Activated naive CD8-positive, alpha-beta T cell treated with anti-CD3 and anti-CD28 coated beads, Interleukin-2, amount 50 U/mL, for 16 hours (primary cell): ENCODE measurements around the gene PPP6R2.

Source experiments
- DNase-seq: peaks from one replicate; pipeline ENCODE4 v3.0.0-alpha.2; 2020; ENCODE audit warnings: low read depth, low spot score

PPP6R2 gene

DNA sequence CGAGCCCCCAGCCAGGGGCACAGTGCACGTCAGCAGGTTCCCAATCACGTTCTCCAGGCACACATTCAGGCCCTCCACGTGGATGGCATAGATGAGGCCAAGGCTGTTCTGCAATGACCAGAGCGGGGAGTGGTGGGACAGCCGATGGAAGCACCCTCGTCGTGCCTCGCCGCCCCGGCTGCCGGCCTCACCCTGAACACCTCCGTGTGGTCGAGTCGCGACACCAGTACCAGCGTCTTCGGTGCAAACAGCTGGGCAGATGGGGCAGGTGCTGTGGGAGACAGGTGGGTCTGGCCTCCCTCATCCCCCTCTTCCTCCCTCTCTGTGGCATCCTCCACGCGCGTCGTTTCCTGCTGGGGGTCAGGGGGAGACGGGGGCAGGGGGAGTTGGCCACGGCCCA, 124.2 kb downstream of the PPP6R2 start:
- no peak for DNase-seq

DNA sequence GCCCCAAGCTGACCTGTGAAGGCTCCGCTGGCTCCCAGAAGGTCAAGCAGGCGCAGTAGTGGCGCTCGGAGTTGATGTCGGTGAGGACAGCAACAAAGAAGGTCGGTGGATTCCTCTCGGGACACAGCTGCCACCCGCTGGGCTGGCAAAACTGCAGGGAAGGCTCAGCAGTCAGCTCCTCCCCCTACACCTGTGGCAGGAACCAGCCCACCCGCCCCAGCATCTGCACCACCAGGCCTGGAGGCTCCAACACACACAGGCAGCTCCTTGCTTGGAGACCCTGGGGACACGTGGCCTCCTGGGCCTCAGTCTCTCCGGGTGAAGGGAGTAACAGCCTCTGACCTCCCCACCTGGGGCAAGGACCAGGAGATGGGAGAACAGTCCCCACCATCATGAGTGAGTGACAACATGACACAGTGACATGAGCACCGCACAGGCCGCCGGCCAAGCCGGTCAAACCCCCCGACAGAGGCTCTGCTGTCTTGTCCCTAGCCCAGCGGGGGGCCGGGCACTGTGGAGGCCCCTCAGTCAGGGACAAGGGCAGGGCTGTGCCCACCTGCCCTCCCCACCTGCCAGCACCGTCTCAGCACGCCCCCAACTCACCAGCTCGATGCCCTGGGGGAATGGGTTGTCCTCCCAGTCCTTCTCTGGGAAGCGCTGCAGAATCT, 124.8 kb downstream of the PPP6R2 start:
- no peak for DNase-seq

DNA sequence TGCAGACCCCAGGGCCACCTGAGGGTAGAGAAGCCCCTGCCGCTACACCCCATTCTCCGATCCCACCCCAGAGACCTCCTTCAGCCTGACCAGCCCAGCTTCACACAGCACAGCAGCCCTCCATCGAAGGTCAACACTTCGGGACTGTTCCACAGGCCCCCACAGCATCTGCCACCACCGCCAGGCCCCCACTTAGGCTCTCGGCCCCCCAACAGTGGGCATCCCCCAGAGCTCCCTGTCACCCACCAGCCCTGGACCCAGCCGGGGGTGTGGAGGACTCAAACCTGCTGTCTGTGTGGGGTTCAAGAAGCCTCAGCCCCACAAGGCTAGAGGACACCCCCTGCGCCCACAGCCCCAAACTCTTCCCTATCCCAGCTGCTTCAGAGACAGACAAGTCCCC, 125.5 kb downstream of the PPP6R2 start:
- DNase-seq: no peak

DNA sequence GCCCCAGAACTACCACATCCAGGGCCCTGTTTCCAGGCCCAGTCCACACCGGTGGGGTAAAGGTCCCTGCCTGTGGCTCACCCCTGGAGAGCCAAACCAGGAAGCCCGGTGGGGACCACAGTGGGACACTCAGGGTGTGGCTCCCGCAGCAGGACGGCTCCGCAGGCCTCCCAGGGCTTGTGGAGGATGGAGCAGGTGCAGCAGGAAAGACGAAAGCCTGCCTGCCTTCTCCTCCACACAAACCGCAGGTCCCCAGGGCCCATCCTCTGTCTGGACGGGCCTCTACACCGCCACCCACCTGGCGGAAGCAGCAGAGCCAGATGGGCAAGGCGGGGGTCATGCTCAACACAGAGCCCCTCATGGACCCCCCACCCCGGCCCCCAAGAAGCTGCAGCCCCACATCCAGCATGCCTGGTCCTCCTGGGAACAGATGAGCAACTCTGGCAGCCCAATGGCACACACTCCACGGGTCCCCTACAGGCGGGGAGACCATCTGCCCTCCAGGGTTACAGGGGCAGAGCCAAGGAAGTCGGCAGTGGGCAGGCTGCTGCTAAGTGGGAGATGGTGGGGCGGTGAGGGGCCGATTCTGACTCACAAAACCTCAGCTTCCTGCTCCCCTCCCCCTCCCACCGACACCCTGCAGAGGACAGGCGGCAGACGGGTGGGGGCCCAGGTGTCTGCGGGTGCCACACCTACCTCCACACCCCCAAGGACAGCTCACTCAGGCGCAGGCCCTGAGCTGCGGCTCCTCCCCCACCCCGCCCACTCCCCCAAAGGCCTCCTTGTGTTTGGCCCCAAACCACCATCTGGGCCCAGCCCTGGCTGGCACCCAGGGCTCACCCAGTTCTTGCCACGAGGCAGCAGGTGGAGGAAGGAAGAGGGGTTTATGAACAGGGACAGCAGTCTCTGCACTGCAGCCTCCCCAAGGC, 126.5 kb downstream of the PPP6R2 start:
- DNase-seq: peak; percentile 91

DNA sequence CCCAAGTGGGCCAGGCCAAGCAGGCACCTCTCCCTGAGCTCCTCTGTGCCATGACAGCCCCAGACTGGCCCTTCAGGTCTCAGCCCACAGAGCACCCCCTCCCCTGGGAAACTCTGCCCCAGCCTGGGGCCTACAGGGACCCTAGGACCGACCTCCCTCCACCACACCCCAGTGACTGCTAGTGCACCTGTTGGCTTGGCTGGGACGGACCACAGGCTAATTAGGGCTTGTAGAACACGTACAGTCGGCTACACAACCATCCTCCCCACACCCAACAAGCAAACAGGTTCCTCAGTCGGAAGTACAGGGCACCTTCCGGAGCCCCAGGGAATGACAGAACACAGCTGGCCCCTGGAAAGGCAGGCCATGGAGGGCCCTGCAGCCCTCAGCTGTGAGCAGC, 127.4 kb downstream of the PPP6R2 start:
- DNase-seq: no peak

DNA sequence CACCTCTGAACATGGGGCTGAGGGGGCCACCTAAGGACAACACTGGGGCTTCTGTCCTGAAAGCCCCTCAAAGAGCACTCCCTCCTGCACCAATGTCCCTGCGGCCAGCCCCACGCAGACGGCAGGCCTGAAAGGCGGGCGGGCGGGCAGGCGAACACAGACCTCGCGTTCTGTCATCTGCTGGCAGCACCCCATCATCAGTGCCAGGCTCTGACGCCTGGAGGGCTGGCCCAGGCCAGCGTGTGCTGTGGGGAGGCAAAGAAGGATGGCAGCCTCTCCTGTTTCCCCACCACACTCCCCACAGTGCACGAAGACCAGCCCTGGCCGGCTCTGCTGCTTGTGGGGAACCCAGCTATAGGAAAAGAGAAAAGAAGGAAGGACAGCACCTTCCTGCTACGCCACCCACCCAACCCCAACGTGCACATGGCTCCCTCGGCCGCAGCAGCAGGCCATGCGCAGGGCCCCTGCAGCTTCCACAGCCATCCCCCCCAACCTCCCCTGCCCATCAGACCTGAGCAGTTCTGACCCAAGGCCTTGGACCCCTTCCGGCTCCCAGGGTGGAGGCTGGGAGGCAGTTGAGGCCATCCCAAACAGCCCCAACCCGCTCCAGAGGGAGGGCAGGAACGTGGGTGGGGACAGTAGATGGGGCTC, 128.2 kb downstream of the PPP6R2 start:
- no peak for DNase-seq

DNA sequence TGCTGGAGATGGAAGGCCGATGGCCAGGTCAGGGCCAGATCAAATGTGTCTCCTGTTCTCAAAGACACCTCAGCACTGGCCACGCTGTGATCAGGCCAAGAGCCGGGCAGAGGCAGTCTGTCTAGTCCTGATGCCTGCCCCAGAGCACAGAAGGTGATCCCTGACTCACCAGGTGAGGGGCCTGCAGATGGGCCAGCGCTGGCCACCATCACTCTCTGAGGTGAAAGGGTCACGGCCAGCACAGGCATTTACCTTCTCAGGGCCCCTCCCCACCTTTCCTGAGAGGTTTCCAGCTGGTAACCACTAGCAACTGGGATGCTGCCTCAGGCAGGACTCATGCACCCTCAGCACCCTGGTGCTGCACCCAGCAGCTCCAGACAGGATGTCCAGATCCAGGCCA, 128.8 kb downstream of the PPP6R2 start:
- no peak for DNase-seq

DNA sequence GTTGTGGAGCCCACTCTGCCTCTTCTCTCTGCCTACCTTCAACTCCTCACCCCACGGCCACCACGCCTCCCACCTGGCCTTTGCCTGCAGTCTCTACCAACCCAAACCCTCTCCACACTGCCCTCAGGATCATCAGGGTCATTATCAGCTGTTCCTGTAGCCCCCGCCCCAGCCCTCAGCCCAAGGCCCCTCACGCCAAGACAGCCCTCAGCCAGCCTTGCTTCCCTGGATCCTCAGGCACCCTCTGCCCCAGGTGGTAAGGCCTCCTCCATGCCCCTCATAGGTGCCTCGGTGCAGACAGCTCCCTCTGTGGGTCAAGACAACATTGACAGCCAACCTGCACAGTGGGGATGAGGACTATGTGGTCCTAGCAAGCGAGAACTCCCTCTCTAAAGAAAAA, 130.0 kb downstream of the PPP6R2 start:
- no peak for DNase-seq

DNA sequence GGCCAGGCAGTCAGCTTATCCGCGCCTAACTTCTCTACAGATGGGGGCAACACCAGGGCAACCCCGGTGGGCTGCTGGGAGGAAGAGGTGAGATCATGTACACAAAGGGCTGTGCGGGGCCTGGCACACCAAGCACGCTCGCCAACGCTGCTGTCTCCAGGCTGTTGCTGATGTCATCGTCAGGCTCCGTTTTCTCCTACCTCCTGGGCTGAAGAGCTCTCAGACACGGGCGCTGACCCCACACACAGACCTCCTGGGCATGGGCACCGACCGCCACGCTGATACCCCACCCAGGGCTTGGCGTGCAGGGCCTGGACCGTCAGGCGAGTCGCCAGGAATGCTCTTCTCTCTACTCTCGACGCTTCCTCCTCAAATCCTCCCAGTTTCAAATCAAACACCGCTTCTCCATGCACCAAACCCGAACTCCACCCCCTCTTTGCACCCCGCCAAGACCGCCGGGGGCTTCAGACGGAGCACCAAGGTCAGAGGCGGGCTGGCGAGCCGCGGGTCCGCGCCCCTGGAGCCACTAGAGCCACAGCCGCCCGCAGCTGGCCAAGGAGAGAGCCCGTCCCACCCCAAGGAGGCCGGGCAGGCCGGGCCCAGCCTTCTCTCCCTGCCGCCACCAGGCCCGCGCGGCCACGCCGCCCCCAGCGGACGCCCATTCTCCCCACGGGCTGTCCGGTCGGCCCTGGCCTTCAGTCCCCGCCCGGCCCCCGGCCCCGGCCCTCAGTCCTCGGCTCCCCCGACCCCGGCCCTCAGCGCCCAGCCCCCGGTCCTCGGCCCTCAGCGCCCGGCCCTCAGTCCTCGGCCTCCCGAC, 130.9 kb downstream of the PPP6R2 start:
- no peak for DNase-seq

DNA sequence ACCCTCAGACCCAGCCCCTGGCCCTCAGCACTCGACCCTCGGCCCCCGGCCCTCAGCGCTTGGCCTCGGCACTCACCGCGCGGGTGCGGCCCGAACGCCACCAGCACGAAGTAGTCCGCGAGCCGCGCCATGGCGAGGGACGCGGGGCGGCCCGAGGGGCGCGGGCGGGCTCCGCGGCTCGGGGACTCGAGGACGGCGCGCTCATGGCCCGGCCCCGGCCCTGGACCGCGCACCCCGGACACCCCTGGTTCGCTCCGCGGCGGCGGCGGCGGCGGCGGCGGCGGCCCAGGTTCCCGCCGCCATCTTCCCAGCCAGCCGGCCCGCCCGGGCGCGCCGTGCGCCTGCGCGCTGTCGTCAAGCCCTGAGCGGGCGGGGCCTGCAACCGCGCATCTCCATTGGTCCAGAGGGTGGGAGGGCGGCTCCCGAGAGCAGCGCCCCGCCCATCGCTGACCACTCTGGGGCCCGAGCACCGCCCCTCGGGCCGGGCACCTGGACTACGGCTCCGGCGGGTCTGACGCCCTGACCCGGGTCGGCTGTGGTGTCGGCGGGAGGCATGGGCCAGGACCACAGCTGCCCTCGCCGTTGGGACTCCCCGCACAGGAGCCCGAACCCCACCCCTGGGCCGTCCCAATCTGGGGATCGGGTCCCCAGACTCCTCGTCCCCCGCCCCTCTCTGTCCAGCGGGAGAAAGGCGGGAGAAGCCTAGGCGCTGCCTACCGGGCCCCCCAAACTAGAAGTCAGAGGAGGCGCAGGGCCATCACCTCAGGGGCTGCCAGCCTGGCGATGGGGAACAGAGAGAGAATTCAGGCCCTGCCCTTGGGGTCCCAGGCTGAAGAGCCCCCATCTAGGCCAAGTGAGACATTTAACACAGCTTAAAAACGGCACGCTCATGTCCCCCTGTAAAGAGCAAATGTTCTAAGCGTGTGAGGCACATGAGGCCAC, 131.9 kb downstream of the PPP6R2 start, which contains the start of gene SBF1:
Gene SBF1 (minus strand): TSS at position 326 of the 942 bp plus-strand sequence. CDS start 195 bp downstream, at position 131.
- DNase-seq: peak; percentile 64

DNA sequence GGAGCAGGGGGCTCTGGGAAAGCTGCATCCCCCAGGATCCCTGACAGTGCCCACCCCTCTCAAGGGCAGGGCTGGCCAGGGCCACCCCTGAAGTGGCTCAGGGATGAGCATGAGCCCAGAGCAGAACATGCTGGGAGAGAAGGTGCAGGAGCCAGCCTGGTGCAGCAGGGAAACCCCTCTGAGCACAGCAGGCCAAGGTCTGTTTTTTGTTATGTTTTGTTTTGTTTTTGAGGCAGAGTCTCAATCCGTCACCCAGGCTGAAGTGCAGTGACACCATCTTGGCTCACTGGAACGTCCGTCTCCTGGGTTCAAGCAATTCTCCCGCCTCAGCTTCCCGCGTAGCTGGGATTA, 132.5 kb downstream of the PPP6R2 start:
- no peak for DNase-seq

DNA sequence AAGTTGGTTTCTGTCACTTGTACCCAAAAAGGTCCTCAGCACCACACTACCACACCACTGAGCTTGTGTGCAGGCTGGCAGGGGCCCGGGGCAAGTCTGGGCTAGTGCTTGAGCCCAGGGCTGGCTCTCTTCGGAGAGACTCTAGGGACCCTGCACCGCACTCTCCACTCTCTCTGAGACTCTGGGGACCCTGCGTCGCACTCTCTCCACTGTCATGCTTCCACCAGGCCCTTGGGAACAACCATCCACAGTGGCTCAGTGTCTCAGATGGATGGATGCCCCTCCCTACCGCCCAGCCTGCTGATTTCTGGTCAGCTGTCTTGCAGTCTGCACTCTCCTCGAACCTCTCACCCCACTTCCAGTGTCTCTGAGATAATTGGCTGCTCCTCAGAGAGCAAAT, 133.7 kb downstream of the PPP6R2 start:
- no peak for DNase-seq

DNA sequence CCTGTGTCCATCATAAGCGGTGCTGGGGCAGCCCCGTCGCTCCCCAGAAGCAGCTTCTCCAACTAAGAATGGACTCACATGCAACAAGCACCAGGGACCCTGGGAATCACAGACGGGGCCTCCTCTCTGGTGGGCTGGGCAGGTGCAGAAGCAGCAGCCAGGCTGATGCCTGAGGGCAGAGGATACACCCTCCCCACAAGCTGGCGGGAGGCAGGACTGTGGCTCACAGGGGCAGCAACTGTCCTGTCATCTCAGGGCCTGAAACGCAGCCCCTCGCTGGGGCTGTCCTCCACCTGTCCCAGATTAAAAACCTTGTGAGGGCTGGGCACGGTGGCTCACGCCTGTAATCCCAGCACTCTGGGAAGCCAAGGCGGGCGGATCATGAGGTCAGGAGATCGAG, 134.8 kb downstream of the PPP6R2 start:
- DNase-seq: no peak

DNA sequence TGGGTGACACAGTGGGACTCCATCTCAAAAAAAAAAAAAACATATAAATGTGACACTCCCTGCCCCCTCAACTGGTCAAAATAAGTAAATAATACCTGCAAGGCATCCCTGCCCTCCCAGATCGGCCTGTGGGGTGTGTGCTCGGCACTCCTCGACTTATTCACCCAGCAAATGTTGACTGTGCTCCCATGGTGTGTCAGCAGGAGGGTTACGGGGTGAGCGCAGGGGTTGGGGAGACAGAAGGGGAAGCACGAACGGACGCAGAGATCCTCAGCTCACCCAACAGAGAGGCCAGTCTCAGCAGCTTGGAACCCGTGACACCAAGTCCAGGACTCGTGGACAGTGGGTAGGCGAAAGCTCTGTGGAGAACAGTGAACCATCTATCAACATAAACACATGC, 136.6 kb downstream of the PPP6R2 start:
- no peak for DNase-seq

DNA sequence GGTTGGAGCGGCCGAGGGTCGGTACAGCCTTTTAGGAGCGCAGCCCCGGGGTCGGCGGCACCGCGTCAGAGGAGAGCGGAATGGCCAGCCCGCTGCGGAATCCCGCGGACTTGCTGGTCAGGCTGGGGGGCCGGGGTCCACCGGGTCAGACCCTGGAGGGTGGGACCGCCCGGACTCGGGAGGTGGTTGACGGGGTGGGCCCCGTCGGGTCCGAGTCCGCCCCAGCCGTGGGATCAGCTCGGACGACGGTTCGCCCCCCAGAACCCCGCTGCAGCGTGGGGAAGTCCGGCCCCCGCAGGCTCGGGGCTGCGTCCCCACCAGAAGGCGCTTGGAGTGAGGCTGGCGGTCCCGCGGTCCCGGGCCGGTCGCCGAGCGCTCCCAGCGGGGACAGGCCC, 137.9 kb downstream of the PPP6R2 start:
- DNase-seq: no peak

DNA sequence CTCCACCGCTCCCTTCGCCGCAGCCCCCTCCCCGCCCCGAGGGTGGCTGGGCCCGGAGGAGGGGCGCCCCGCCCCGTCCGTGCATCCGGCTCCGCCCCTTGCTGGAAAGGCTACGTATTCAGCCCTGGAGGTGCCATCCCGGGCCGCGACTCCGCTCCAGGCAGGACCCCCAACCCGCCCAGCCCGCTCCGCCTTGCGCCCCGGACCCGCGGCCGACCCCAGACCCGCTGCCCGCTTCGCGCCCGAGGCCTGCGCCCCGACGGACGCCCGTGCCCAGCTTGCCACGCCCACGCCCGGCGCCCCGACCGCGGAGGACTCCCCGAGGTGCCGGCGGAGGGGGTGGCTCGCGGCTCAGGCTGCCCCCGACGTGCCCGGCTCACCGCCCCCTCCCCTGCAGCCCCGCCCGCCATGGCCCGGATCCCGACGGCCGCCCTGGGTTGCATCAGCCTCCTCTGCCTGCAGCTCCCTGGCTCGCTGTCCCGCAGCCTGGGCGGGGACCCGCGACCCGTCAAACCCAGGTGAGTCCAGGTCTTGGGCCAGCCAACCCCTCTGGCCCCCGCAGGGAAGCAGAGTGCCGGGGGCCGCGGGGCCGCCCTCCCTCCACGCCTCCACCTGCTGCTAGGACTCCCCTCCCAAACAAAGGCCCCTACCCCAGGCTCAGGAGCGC, 138.4 kb downstream of the PPP6R2 start, which contains the start of gene ADM2:
Gene ADM2 (plus strand): TSS at position 104 of the 667 bp plus-strand sequence. CDS start 305 bp downstream, at position 409.
- no peak for DNase-seq

DNA sequence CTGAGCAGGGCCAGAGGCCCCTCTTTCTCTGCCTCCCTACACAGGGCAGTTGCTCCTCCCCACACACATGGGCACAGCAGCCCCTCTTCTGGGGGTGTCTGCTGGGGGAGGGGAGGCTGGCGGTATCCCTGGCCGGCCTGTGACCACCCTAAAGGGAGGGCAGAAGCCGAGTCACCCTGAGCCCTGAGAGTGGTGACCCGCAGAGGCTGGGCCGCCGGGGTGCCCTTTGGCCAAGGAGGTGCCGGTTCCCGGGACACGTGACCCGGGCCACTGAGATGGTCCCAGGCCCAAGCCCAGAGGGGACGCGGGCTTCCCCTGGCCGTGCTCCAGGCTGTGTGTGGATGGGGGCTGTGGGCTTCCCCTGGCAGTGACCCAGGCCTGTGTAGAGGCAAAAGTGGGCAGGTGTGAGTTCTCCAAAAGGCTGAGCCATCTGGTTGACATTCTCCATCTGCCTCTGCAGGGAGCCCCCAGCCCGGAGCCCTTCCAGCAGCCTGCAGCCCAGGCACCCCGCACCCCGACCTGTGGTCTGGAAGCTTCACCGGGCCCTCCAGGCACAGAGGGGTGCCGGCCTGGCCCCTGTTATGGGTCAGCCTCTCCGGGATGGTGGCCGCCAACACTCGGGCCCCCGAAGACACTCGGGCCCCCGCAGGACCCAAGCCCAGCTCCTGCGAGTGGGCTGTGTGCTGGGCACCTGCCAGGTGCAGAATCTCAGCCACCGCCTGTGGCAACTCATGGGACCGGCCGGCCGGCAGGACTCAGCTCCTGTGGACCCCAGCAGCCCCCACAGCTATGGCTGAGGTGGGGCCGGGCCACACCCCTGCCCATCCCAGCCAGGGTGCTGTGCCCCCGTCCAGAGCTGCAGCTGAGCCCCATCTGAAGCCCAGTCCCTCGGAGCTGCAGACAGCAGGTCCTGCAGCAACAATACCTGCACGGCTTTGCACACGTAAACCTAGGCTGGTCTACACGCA, 139.3 kb downstream of the PPP6R2 start:
- DNase-seq: no peak

DNA sequence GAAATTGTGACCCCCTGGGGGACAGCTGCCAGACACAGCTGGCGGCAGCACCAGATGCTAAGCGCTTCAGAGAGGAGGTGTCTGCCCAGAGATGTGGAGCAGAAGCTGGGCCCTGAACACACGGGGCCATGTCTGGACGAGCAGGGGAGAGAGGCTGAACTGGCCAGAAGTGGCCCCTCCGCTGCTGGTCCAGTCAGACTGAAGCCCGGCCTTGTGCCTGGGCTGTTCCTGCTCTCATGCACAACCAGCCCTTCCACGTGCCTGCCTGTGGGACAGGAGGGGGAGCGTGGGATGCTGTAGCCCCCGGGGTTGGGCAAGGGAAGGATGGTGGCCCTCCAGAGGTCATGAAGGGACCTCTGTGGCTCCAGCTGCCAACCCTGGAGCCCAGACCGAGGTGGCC, 140.0 kb downstream of the PPP6R2 start:
- no peak for DNase-seq

DNA sequence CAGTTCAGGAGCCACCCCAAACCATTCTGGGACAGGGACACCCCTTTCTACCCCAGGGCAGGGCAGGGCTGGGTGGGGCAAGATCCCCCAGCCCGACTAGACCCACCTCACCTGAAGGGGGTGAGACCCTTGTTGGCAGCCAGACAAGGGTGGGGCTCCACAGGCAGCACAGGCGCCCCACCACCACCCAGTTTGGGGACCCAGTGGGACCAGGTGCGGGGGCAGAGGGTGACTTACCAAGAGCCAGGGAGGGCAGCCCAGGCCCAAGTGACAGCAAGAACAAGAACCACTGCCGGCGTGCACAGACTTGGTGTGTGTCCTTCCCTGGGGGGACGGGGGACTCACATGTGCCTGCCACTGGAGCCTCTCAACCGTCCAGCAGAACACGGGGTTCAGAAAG, 140.4 kb downstream of the PPP6R2 start:
- DNase-seq: no peak
